Measurements from ENCODE around the gene RNF208. TPM values are rescaled to one million over a fixed set of nuclear protein-coding genes. Genes with fewer than 3 reads are reported as not detected.

The RNF208 gene
- total and polyA plus RNA-seq, 9 of the 15 experiments (the other 6 are each of a cell fraction or from before 2014, with no cell fraction given) = 0.15 to 6.9 (median 0.50) TPM; not detected in 2

DNA sequence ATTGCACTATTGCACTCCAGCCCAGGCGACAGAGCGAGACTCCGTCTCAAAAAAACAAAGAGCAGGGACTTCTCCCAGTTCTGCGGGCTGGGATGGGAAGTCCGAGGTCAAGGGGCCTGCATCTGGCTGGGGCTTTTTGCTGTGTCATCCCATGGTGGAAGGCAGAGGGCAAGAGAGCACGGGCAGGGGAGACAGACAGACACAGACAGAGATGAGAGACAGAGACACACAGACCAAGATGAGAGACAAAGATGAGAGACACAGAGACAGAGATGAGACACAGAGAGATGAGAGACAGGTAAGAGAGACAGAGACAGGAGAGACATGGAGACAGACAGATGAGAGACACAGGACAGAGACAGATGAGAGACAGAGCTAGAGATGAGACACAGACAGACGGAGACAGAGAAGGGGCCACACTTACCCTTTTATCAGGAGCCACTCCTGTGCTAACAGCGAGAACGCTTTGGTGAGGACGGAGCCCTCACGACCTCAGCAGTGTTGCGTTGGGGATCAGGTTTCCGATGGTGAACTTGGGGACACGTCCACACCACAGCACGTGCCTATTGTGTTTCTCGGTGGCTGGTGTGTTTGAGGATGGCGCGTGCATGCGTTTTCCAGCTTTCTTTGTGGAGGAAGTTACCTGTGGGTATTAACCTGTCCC, 46.6 kb upstream of the RNF208 start (continued):
- TF ChIP-seq RREB1 (CRISPR knock-in tag; IDR thresholded peaks at IDR 0.05) (no peak), SUPT5H (IDR thresholded peaks at IDR 0.05) (peak; percentile 69; the same call in 1 of the 2 replicates), ZBTB5 (IDR thresholded peaks at IDR 0.05) (0 out of 2 replicates have a peak, but pooled peaks have one; percentile 36), ARNT (IDR thresholded peaks at IDR 0.05) (peak; percentile 47 to 90; a peak in 2 of 4 replicates), ZSCAN29 (IDR thresholded peaks at IDR 0.05) (no peak), ZNF717 (CRISPR knock-in tag; IDR thresholded peaks at IDR 0.05) (no peak), KAT7 (CRISPR knock-in tag; IDR thresholded peaks at IDR 0.05; ENCODE audit: borderline replicate concordance) (0 out of 2 replicates have a peak, but pooled peaks have one; percentile 31), LCOR (CRISPR knock-in tag; IDR thresholded peaks at IDR 0.05) (no peak), NKRF (IDR thresholded peaks at IDR 0.05; ENCODE audit: borderline replicate concordance) (peak; percentile 81; the same call in 1 of the 2 replicates), ZNF586 (CRISPR knock-in tag; conservative IDR thresholded peaks at IDR 0.05) (no peak), DLX4 (CRISPR knock-in tag; IDR thresholded peaks at IDR 0.05) (no peak), FOXM1 (IDR thresholded peaks at IDR 0.05; ENCODE audit: low read depth) (no peak), FOXM1 (CRISPR knock-in tag; IDR thresholded peaks at IDR 0.05; ENCODE audit: low read depth) (no peak), POLR2B (IDR thresholded peaks at IDR 0.05; ENCODE audit: low read depth, partially characterized antibody) (peak; percentile 72), HIVEP1 (CRISPR knock-in tag; IDR thresholded peaks at IDR 0.05) (no peak), MTA2 (IDR thresholded peaks at IDR 0.05; ENCODE audit: low read depth) (0 out of 2 replicates have a peak, but pooled peaks have one; percentile 36)
- TF ChIP-seq, protein P1, sequence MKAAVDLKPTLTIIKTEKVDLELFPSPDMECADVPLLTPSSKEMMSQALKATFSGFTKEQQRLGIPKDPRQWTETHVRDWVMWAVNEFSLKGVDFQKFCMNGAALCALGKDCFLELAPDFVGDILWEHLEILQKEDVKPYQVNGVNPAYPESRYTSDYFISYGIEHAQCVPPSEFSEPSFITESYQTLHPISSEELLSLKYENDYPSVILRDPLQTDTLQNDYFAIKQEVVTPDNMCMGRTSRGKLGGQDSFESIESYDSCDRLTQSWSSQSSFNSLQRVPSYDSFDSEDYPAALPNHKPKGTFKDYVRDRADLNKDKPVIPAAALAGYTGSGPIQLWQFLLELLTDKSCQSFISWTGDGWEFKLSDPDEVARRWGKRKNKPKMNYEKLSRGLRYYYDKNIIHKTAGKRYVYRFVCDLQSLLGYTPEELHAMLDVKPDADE (conservative IDR thresholded peaks at IDR 0.05; ENCODE audit: control insufficient read depth, low read depth, low read length) = 0 out of 2 replicates have a peak, but pooled peaks have one; percentile 18

All from K562 (cell line).